ENCODE results near the gene ELL2. TPM values are rescaled to one million over a fixed set of nuclear protein-coding genes. Genes with fewer than 3 reads are reported as not detected.

Gene ELL2
- total RNA-seq, 1 experiment from 2014 or later: 27.5 TPM

- Histone ChIP-seq H2BK5ac (ENCODE audit: insufficient read length, low read length) (no peak overlapping the region), H2BK120ac (ENCODE audit: low read depth, low read length, poor library complexity, severe bottlenecking) (no peak overlapping the region), H3K27ac (ENCODE audit: insufficient read length, low read depth, low read length) (no peak overlapping the region), H3K23me2 (ENCODE audit: insufficient read length, low read depth, low read length, poor library complexity, severe bottlenecking) (no peaks in the 10 kb centered on the region), H3K4me1 (ENCODE audit: insufficient read depth, low read length) (no peaks in the 10 kb centered on the region), H3K56ac (ENCODE audit: insufficient read length, low read depth, low read length) (no peak overlapping the region), H3K18ac (ENCODE audit: insufficient read length, low read depth, low read length) (no peak overlapping the region), H3K4me2 (ENCODE audit: insufficient read depth, insufficient read length, low read length) (no peak overlapping the region), H2AFZ (ENCODE audit: low read length) (no peak overlapping the region), H2BK12ac (ENCODE audit: insufficient read length, low read depth, low read length) (no peak overlapping the region), H2BK15ac (ENCODE audit: low read depth, low read length) (no peak overlapping the region), H3T11ph (ENCODE audit: low read length) (no peak overlapping the region), H4K20me1 (ENCODE audit: control insufficient read depth, insufficient read depth, insufficient read length) (no peaks in the 10 kb centered on the region), H3K79me1 (ENCODE audit: insufficient read depth, low read depth, low read length, poor library complexity, severe bottlenecking) (no peaks in the 10 kb centered on the region), H3K9ac (ENCODE audit: extremely low read depth, insufficient read length, low read length) (no peak overlapping the region), H4K5ac (ENCODE audit: insufficient read length, low read depth, low read length) (no peak overlapping the region), H2AK5ac (ENCODE audit: insufficient read length, low read length) (no peak overlapping the region), H4K8ac (replicated peaks; ENCODE audit: insufficient read length, low read depth, low read length) (no peak overlapping the region), H2BK20ac (ENCODE audit: low read depth, low read length, poor library complexity, severe bottlenecking) (no peak overlapping the region), H4K91ac (ENCODE audit: insufficient read length, low read depth, low read length) (no peak overlapping the region), H3K23ac (ENCODE audit: insufficient read length, low read depth, low read length) (no peak overlapping the region), H3K27me3 (ENCODE audit: insufficient read depth, low read length) (no peaks in the 10 kb centered on the region), H3K9me3 (ENCODE audit: control insufficient read depth, low read depth, low read length) (no peaks in the 10 kb centered on the region), H3K4ac (ENCODE audit: low read depth, low read length) (no peak overlapping the region), H3K14ac (ENCODE audit: insufficient read depth, low read length) (no peak overlapping the region), H3K79me2 (ENCODE audit: insufficient read depth, low read length) (no peaks in the 10 kb centered on the region)
- WGBS (ENCODE audit: extremely low coverage, insufficient read length, low lambda C conversion rate): no CpG with 5 or more reads among the region's 2 CpGs
- Mint-ChIP-seq H3K27me3 (ENCODE audit: low read depth) (no peaks in the 10 kb centered on the region), H3K4me1 (peaks cover 7 to 8% of the 10 kb centered on the region in 2 experiments), H3K36me3 (ENCODE audit: insufficient read depth in 1 of 3, low read depth in 3 of 3) (no peaks in the 10 kb centered on the region; a peak in 1 of 7 replicates), H3K4me3 (no peak overlapping the region), H3K9me3 (no peaks in the 10 kb centered on the region), H3K27ac (no peak overlapping the region)
- TF ChIP-seq CTCF (conservative IDR thresholded peaks at IDR 0.05): no peak
- no peak for DNase-seq
Measured at GRCh38 chr5:95925378-95925744, 36.3 kb downstream of the ELL2 start.
